ENCODE measurements around the gene HOMER2. TPM values are rescaled to one million over a fixed set of nuclear protein-coding genes. Genes with fewer than 3 reads are reported as not detected.

Gene HOMER2
- total RNA-seq, 1 experiment from 2014 or later: 22.6 TPM

- no peaks in the 10 kb centered on the region for H4K20me1 ChIP-seq (ENCODE audit: low read length)
- ChIA-PET CTCF (no interaction called here), POLR2A (ENCODE audit: unreplicated experiment) (no interaction called here)
- BruUV-seq (replicated peaks): no TSS peak
- H3K9me2 ChIP-seq (replicated peaks; ENCODE audit: low read length): no peaks in the 10 kb centered on the region
- no peaks in the 10 kb centered on the region for H3K36me3 ChIP-seq (ENCODE audit: low read depth, low read length)
- H3K9ac ChIP-seq (ENCODE audit: low read length): no peak overlapping the region
- ATAC-seq (no peak), DNase-seq (no peak)
- no peak overlapping the region for H3K27ac ChIP-seq (ENCODE audit: low read length)
- H3K4me1 ChIP-seq (ENCODE audit: insufficient read depth, low read length): no peaks in the 10 kb centered on the region
- H3F3A ChIP-seq (ENCODE audit: low read length, unreplicated experiment): no peaks in the 10 kb centered on the region
- no peaks in the 10 kb centered on the region for H3K79me2 ChIP-seq (ENCODE audit: low read length)
- no peak for TF ChIP-seq EZH2 (IDR thresholded peaks at IDR 0.05; ENCODE audit: low read length, unreplicated experiment)
- TF ChIP-seq EZH2phosphoT487 (IDR thresholded peaks at IDR 0.05; ENCODE audit: borderline replicate concordance, low read length): no peak
- TF ChIP-seq CTCF (conservative IDR thresholded peaks at IDR 0.05; ENCODE audit: low read depth, low read length): no peak
- H3K9me3 ChIP-seq (ENCODE audit: low read length): no peaks in the 10 kb centered on the region
- intact Hi-C loops (cut with micrococcal nuclease): no loop called here
- H3K27me3 ChIP-seq (ENCODE audit: low read length): no peaks in the 10 kb centered on the region
- H3K4me2 ChIP-seq (ENCODE audit: low read length): no peak overlapping the region
- H2AFZ ChIP-seq (ENCODE audit: low read length): no peak overlapping the region
- no peak overlapping the region for H3K4me3 ChIP-seq (ENCODE audit: low read length)
These were observed 6.1 kb upstream of the HOMER2 start for GRCh38 chr15:82958638-82959037.

GRCh38 chr15:82951472-82952157 lies 905 bp downstream of the HOMER2 start:
- no peaks in the 10 kb centered on the region for H3F3A ChIP-seq (ENCODE audit: low read length, unreplicated experiment)
- ChIA-PET POLR2A (ENCODE audit: unreplicated experiment) (no interaction called here), CTCF (no interaction called here)
- BruUV-seq (replicated peaks): TSS peak; percentile 45
- H3K9ac ChIP-seq (ENCODE audit: low read length): peak overlapping the region; percentile 49
- no peaks in the 10 kb centered on the region for H3K9me2 ChIP-seq (replicated peaks; ENCODE audit: low read length)
- no peaks in the 10 kb centered on the region for H3K36me3 ChIP-seq (ENCODE audit: low read depth, low read length)
- ATAC-seq (peak; percentile 82), DNase-seq (peak; percentile 67)
- H3K4me3 ChIP-seq (ENCODE audit: low read length): peak overlapping the region; percentile 86
- intact Hi-C loops (cut with micrococcal nuclease): no loop called here
- peak overlapping the region; percentile 68 for H2AFZ ChIP-seq (ENCODE audit: low read length)
- TF ChIP-seq EZH2phosphoT487 (IDR thresholded peaks at IDR 0.05; ENCODE audit: borderline replicate concordance, low read length) (no peak), CTCF (conservative IDR thresholded peaks at IDR 0.05; ENCODE audit: low read depth, low read length) (no peak), EZH2 (IDR thresholded peaks at IDR 0.05; ENCODE audit: low read length, unreplicated experiment) (no peak)
- H3K27ac ChIP-seq (ENCODE audit: low read length): peak overlapping the region; percentile 10; the same call in 1 of the 2 replicates
- peak overlapping the region; percentile 99 for H3K4me2 ChIP-seq (ENCODE audit: low read length)
- H4K20me1 ChIP-seq (ENCODE audit: low read length): no peaks in the 10 kb centered on the region
- peaks cover 23% of the 10 kb centered on the region for H3K4me1 ChIP-seq (ENCODE audit: insufficient read depth, low read length)
- no peaks in the 10 kb centered on the region for H3K9me3 ChIP-seq (ENCODE audit: low read length)
- no peaks in the 10 kb centered on the region for H3K27me3 ChIP-seq (ENCODE audit: low read length)
- H3K79me2 ChIP-seq (ENCODE audit: low read length): peaks cover 12% of the 10 kb centered on the region; the same call in 1 of the 2 replicates

- intact Hi-C loops (cut with micrococcal nuclease): no loop called here
- DNase-seq (peak; percentile 21), ATAC-seq (no peak)
- H3K79me2 ChIP-seq (ENCODE audit: low read length): peaks cover 19% of the 10 kb centered on the region; the same call in 1 of the 2 replicates
- H3K4me2 ChIP-seq (ENCODE audit: low read length): peak overlapping the region; percentile 99
- ChIA-PET POLR2A (ENCODE audit: unreplicated experiment) (no interaction called here), CTCF (no interaction called here)
- no peaks in the 10 kb centered on the region for H3K36me3 ChIP-seq (ENCODE audit: low read depth, low read length)
- H3K9me2 ChIP-seq (replicated peaks; ENCODE audit: low read length): no peaks in the 10 kb centered on the region
- peak overlapping the region; percentile 86 for H3K4me3 ChIP-seq (ENCODE audit: low read length)
- BruUV-seq (replicated peaks): no TSS peak
- no peaks in the 10 kb centered on the region for H3K9me3 ChIP-seq (ENCODE audit: low read length)
- H2AFZ ChIP-seq (ENCODE audit: low read length): peak overlapping the region; percentile 68; the same call in 1 of the 2 replicates
- H3K27ac ChIP-seq (ENCODE audit: low read length): peak overlapping the region; percentile 10
- H3K27me3 ChIP-seq (ENCODE audit: low read length): no peaks in the 10 kb centered on the region
- no peaks in the 10 kb centered on the region for H3F3A ChIP-seq (ENCODE audit: low read length, unreplicated experiment)
- TF ChIP-seq EZH2phosphoT487 (IDR thresholded peaks at IDR 0.05; ENCODE audit: borderline replicate concordance, low read length) (no peak), EZH2 (IDR thresholded peaks at IDR 0.05; ENCODE audit: low read length, unreplicated experiment) (no peak), CTCF (conservative IDR thresholded peaks at IDR 0.05; ENCODE audit: low read depth, low read length) (no peak)
- H3K9ac ChIP-seq (ENCODE audit: low read length): peak overlapping the region; percentile 7; the same call in 1 of the 2 replicates
- H3K4me1 ChIP-seq (ENCODE audit: insufficient read depth, low read length): peaks cover 23% of the 10 kb centered on the region
- H4K20me1 ChIP-seq (ENCODE audit: low read length): no peaks in the 10 kb centered on the region
These were observed 1.7 kb downstream of the HOMER2 start for GRCh38 chr15:82950746-82951370.

All from PC-3 (cell line).